Nephron progenitor cell (in vitro differentiated cells): Measurements from ENCODE around the gene UBQLN4.
A peak's percentile ranks its signal among the peaks of the same experiment; 100 is the strongest.

Source experiments
- DNase-seq: peaks from one replicate; pipeline ENCODE4 v3.0.0; 2021
- H3K27ac Mint-ChIP-seq: 2 replicates; pipeline ENCODE4 v1.8.0; 2021; ENCODE audit warnings: mild to moderate bottlenecking, moderate library complexity, mixed read lengths
- H3K27me3 Mint-ChIP-seq: 2 replicates; pipeline ENCODE4 v1.8.0; 2021; ENCODE audit warnings: mild to moderate bottlenecking, low read depth, mixed read lengths; ENCODE audit not compliant: poor library complexity
- H3K36me3 Mint-ChIP-seq: 2 replicates; pipeline ENCODE4 v1.8.0; 2021; ENCODE audit warnings: low read depth, mixed read lengths
- H3K4me1 Mint-ChIP-seq: 2 replicates; pipeline ENCODE4 v1.8.0; 2021; ENCODE audit warnings: mixed read lengths
- H3K4me3 Mint-ChIP-seq: 2 replicates; pipeline ENCODE4 v1.8.0; 2021; ENCODE audit warnings: mild to moderate bottlenecking, moderate library complexity, mixed read lengths
- H3K9me3 Mint-ChIP-seq: 2 replicates; pipeline ENCODE4 v1.8.0; 2021; ENCODE audit warnings: mild to moderate bottlenecking, moderate library complexity, mixed read lengths
- CTCF ChIP-seq: fragments of 200-600 bp; sonication (generic); IDR thresholded peaks from 2 replicates; pipeline ENCODE4 v1.5.0; 2021; ENCODE audit warnings: antibody characterized with exemption

Gene UBQLN4

GRCh38 chr1:156054500-156055280 lies 1.1 kb upstream of the UBQLN4 start, which contains the start of gene LAMTOR2:
Gene LAMTOR2 (plus strand): TSS chr1:156054782. CDS start chr1:156054890, 108 bp downstream.
- H3K4me1 Mint-ChIP-seq, result peaks cover 32% of the 10 kb centered on the region
- H3K27me3 Mint-ChIP-seq, result no peaks in the 10 kb centered on the region
- H3K27ac Mint-ChIP-seq, result peak within 1 kb of the TSS; percentile 100
- no peak for TF ChIP-seq CTCF
- peaks cover 33% of the 10 kb centered on the region for H3K36me3 Mint-ChIP-seq
- DNase-seq, result peak; percentile 97
- no peaks in the 10 kb centered on the region for H3K9me3 Mint-ChIP-seq
- peak within 1 kb of the TSS; percentile 96 for H3K4me3 Mint-ChIP-seq

- Mint-ChIP-seq H3K4me1 (peaks cover 32% of the 10 kb centered on the region), H3K36me3 (peaks cover 39% of the 10 kb centered on the region), H3K4me3 (peak overlapping the region; percentile 96), H3K27me3 (no peaks in the 10 kb centered on the region), H3K27ac (peak overlapping the region; percentile 94), H3K9me3 (no peaks in the 10 kb centered on the region)
- DNase-seq, result peak; percentile 86
- peak; percentile 17 for TF ChIP-seq CTCF
Observed at GRCh38 chr1:156052862-156053767, 483 bp downstream of the UBQLN4 start.

DNA sequence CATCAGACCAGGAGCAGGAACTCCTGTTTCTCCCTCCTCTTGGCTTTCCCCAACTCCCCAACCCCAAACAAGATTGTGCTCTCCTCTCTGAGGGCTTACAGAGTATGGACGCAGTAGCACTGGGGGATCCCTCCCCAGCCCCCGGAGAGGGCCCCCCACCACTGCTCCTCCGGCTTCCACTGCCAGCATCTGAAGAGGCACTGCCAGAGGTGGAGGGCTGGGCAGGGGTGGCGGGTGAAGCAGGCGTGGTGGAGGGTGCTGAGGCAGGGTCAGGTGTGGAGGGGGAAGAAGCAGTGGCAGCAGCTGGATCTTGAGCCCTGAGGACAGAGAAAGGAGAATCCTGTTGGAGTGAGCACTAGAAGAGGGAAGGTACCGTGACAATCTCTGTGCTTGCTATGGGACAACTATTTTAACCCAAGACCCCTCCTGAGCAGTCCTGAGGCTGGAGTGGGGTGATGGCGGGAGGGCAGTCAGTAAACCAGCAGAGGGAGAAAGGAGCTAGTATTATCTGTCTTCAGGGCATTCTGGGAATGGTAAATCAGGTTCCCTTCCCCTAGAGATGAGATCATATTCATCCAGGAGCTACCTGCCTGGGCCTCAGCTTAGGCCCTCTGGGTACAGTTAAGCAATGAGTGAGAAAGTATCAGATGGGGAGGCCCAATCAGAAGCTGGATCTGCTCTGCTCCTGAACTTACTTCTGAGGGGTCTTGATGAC lies 2.4 kb downstream of the UBQLN4 start:
- Mint-ChIP-seq H3K36me3 (peaks cover 36% of the 10 kb centered on the region), H3K4me3 (peak overlapping the region; percentile 39), H3K4me1 (peaks cover 32% of the 10 kb centered on the region), H3K27ac (peak overlapping the region; percentile 22), H3K9me3 (no peaks in the 10 kb centered on the region), H3K27me3 (no peaks in the 10 kb centered on the region)
- no peak for DNase-seq
- no peak for TF ChIP-seq CTCF

GRCh38 chr1:156050376-156050775 lies 3.2 kb downstream of the UBQLN4 start:
- Mint-ChIP-seq H3K36me3 (peaks cover 37% of the 10 kb centered on the region), H3K4me1 (peaks cover 27% of the 10 kb centered on the region), H3K9me3 (no peaks in the 10 kb centered on the region), H3K4me3 (no peak overlapping the region), H3K27me3 (no peaks in the 10 kb centered on the region), H3K27ac (no peak overlapping the region)
- DNase-seq, result no peak
- no peak for TF ChIP-seq CTCF

GRCh38 chr1:156048663-156049258 lies 4.8 kb downstream of the UBQLN4 start:
- TF ChIP-seq CTCF, result no peak
- H3K27me3 Mint-ChIP-seq, result no peaks in the 10 kb centered on the region
- no peak overlapping the region for H3K27ac Mint-ChIP-seq
- no peak for DNase-seq
- H3K36me3 Mint-ChIP-seq, result peaks cover 47% of the 10 kb centered on the region
- no peaks in the 10 kb centered on the region for H3K9me3 Mint-ChIP-seq
- peaks cover 24% of the 10 kb centered on the region for H3K4me1 Mint-ChIP-seq
- H3K4me3 Mint-ChIP-seq, result no peak overlapping the region
